ENCODE measurements around the gene UGT1A4. TPM values are rescaled to one million over a fixed set of nuclear protein-coding genes. Genes with fewer than 3 reads are reported as not detected.

The UGT1A4 gene
- total RNA-seq, 1 donor from 2014 or later: not detected

Other genes with a start within 250 kb of the UGT1A4 start
- 39.0 TPM for gene USP40, start 152.0 kb upstream of the UGT1A4 start, total RNA-seq
- not detected for gene UGT1A8, start 101.1 kb upstream of the UGT1A4 start, total RNA-seq
- not detected for gene UGT1A10, start 82.3 kb upstream of the UGT1A4 start, total RNA-seq
- not detected for gene UGT1A9, start 46.8 kb upstream of the UGT1A4 start, total RNA-seq
- 0.80 TPM for gene UGT1A7, start 36.8 kb upstream of the UGT1A4 start, total RNA-seq
- not detected for gene UGT1A6, start 25.8 kb upstream of the UGT1A4 start, total RNA-seq
- not detected for gene UGT1A5, start 5.8 kb upstream of the UGT1A4 start, total RNA-seq
- not detected for gene UGT1A3, start 10.3 kb downstream of the UGT1A4 start, total RNA-seq
- 0.32 TPM for gene UGT1A1, start 41.5 kb downstream of the UGT1A4 start, total RNA-seq
- gene MROH2A, start 59.6 kb downstream of the UGT1A4 start, total RNA-seq: not detected
- 0.55 TPM for gene HJURP, start 135.8 kb downstream of the UGT1A4 start, total RNA-seq
- gene TRPM8, start 198.6 kb downstream of the UGT1A4 start, total RNA-seq: not detected

Measured in mesenteric fat pad (tissue), 1 donor.